Measurements from ENCODE around the gene SDC1. TPM values are rescaled to one million over a fixed set of nuclear protein-coding genes. Genes with fewer than 3 reads are reported as not detected.

The SDC1 gene
- total RNA-seq, 2 experiments from 2014 or later = 0.10 TPM; not detected in 1

GRCh38 chr2:20218331-20219320, 6.3 kb downstream of the SDC1 start:
- Histone ChIP-seq H3K79me2 (ENCODE audit: insufficient read depth, low read depth, low read length) (no peaks in the 10 kb centered on the region), H4K20me1 (ENCODE audit: insufficient read depth, low read length) (no peaks in the 10 kb centered on the region), H3K4me1 (ENCODE audit: insufficient read depth, low read length, poor library complexity, severe bottlenecking) (peaks cover 9% of the 10 kb centered on the region), H2AFZ (ENCODE audit: low read length) (no peak overlapping the region), H3K36me3 (ENCODE audit: insufficient read depth, low read length) (no peaks in the 10 kb centered on the region), H3K9me3 (ENCODE audit: low read length) (no peaks in the 10 kb centered on the region), H3K27ac (ENCODE audit: low read depth, low read length, poor library complexity, severe bottlenecking) (no peak overlapping the region), H3K9me2 (ENCODE audit: insufficient read depth, low read length) (no peaks in the 10 kb centered on the region), H3K4me3 (ENCODE audit: low read depth, low read length, poor library complexity, severe bottlenecking) (no peak overlapping the region), H3K4me2 (ENCODE audit: low read length) (no peak overlapping the region)
- DNase-seq (ENCODE audit: low spot score) = no peak
- intact Hi-C loops (cut with micrococcal nuclease; ENCODE audit: unreplicated experiment) = no loop called here
- ChIA-PET POLR2A (no interaction called here), CTCF (ENCODE audit: unreplicated experiment) (interaction anchor here (0.7 kb wide), 1 partner anchor 106 kb away, joined by 3 read pairs; no protein-coding TSS in a partner anchor)
- TF ChIP-seq, protein P1, sequence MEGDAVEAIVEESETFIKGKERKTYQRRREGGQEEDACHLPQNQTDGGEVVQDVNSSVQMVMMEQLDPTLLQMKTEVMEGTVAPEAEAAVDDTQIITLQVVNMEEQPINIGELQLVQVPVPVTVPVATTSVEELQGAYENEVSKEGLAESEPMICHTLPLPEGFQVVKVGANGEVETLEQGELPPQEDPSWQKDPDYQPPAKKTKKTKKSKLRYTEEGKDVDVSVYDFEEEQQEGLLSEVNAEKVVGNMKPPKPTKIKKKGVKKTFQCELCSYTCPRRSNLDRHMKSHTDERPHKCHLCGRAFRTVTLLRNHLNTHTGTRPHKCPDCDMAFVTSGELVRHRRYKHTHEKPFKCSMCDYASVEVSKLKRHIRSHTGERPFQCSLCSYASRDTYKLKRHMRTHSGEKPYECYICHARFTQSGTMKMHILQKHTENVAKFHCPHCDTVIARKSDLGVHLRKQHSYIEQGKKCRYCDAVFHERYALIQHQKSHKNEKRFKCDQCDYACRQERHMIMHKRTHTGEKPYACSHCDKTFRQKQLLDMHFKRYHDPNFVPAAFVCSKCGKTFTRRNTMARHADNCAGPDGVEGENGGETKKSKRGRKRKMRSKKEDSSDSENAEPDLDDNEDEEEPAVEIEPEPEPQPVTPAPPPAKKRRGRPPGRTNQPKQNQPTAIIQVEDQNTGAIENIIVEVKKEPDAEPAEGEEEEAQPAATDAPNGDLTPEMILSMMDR (conservative IDR thresholded peaks at IDR 0.05; ENCODE audit: low read length) = no peak
- no peak for TF ChIP-seq EZH2phosphoT487 (IDR thresholded peaks at IDR 0.05; ENCODE audit: borderline replicate concordance, low read depth, low read length)
- no TSS peak for BruUV-seq (replicated peaks)

DNA sequence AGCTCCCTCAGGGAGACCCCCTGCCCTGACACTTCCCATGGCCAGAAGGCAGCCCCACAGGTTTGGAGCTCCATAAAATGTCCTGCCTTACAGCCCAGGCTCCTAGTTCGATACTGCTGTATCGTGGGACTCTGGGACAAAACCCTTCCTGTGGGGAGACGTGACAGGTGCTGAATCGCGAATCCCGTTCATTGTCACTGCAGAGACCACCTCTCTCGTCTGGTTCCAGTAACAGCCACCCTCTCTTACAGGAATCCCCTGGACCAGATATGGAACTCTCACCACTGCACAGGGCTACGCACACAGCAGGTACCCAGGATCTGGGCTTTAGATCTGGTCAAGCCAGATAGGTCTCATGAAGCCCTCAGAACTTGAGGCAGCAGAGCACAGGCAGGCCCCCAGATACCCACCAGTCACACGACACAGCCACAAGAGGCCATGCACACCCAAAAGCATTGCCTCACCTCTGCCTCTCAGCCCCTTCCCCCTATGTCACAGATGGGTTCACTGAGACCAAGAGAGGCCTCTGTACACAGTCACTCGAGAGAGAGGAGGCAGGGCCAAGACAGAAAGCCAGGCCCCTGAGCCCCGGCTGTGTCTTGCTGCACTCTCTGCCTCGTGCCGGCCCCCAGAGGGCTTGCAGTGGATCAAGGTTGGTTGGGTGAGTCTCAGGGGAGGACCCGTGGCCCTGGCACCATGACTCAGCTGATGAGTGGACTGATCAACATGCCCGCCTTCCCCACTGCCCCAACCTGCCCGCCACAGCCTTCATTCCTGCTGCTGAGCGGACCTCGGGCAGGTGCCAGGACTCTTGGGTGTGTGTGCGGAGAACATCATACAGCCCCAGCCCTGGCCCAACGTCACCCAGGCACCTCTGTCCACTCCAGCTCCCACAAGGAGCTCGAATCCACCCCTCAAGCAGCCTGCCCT, 7.6 kb downstream of the SDC1 start:
- Histone ChIP-seq H4K20me1 (ENCODE audit: insufficient read depth, low read length) (no peaks in the 10 kb centered on the region), H3K9me2 (ENCODE audit: insufficient read depth, low read length) (no peaks in the 10 kb centered on the region), H3K27ac (ENCODE audit: low read depth, low read length, poor library complexity, severe bottlenecking) (no peak overlapping the region), H3K4me1 (ENCODE audit: insufficient read depth, low read length, poor library complexity, severe bottlenecking) (peaks cover 23% of the 10 kb centered on the region), H2AFZ (ENCODE audit: low read length) (no peak overlapping the region), H3K4me3 (ENCODE audit: low read depth, low read length, poor library complexity, severe bottlenecking) (no peak overlapping the region), H3K79me2 (ENCODE audit: insufficient read depth, low read depth, low read length) (no peaks in the 10 kb centered on the region), H3K36me3 (ENCODE audit: insufficient read depth, low read length) (no peaks in the 10 kb centered on the region), H3K9me3 (ENCODE audit: low read length) (no peaks in the 10 kb centered on the region), H3K4me2 (ENCODE audit: low read length) (no peak overlapping the region)
- POLR2A ChIA-PET = interaction anchor here (0.7 kb wide), 1 partner anchor 592 kb away, joined by 3 read pairs; no protein-coding TSS in a partner anchor
- TF ChIP-seq EZH2phosphoT487 (IDR thresholded peaks at IDR 0.05; ENCODE audit: borderline replicate concordance, low read depth, low read length) = no peak
- TF ChIP-seq, protein P1 (conservative IDR thresholded peaks at IDR 0.05; ENCODE audit: low read length) = no peak
- DNase-seq (ENCODE audit: low spot score) = no peak
- intact Hi-C loops (cut with micrococcal nuclease; ENCODE audit: unreplicated experiment) = no loop called here
- BruUV-seq (replicated peaks) = no TSS peak
- CTCF ChIA-PET (ENCODE audit: unreplicated experiment) = interaction anchor here (0.7 kb wide), 1 partner anchor 104 kb away, joined by 3 read pairs; no protein-coding TSS in a partner anchor
